OCI-LY3 (cell line): ENCODE data around the gene WNT9A.

Source experiments
- H2AFZ ChIP-seq: fragments of 200-600, 300-600 bp; shearing (Covaris generic); 2 replicates; pipeline ENCODE4 v1.6.0; 2014; ENCODE audit warnings: antibody characterized with exemption, low read depth, low read length
- H3K27ac ChIP-seq: fragments of 200-600, 300-600 bp; sonication (generic); 2 replicates; pipeline ENCODE4 v1.5.1; 2014; ENCODE audit warnings: mild to moderate bottlenecking, low read length, moderate library complexity, mixed read lengths
- H3K27me3 ChIP-seq: fragments of 200-600, 300-600 bp; sonication (generic); 2 replicates; pipeline ENCODE4 v1.6.1; 2014; ENCODE audit warnings: low read depth, low read length, mixed read lengths
- H3K36me3 ChIP-seq: fragments of 200-600, 300-600 bp; sonication (generic); replicated peaks from 2 replicates; pipeline ENCODE3; 2014; ENCODE audit warnings: low read depth, low read length, mixed read lengths
- H3K4me1 ChIP-seq: fragments of 300-600, 200-600 bp; sonication (generic); 2 replicates; pipeline ENCODE4 v1.6.1; 2014; ENCODE audit warnings: low read length, mixed read lengths
- H3K4me2 ChIP-seq: fragments of 200-600, 300-600 bp; sonication (generic); 2 replicates; pipeline ENCODE4 v1.6.1; 2014; ENCODE audit warnings: low read length, mixed read lengths
- H3K4me3 ChIP-seq: fragments of 300-600, 200-600 bp; sonication (generic); 2 replicates; pipeline ENCODE4 v1.5.1; 2014; ENCODE audit warnings: antibody characterized with exemption, mild to moderate bottlenecking, low read length, moderate library complexity
- H3K79me2 ChIP-seq: fragments of 300-600, 200-600 bp; shearing (Covaris generic); 2 replicates; pipeline ENCODE4 v1.6.1; 2014; ENCODE audit warnings: mild to moderate bottlenecking, low read length, mixed read lengths
- H3K9ac ChIP-seq: fragments of 300-600, 200-600 bp; shearing (Covaris generic); 2 replicates; pipeline ENCODE4 v1.6.0; 2014; ENCODE audit warnings: mild to moderate bottlenecking, low read length, moderate library complexity
- H3K9me3 ChIP-seq: fragments of 200-600, 300-600 bp; shearing (Covaris generic); 2 replicates; pipeline ENCODE4 v1.6.1; 2014; ENCODE audit warnings: low read length, mixed read lengths; ENCODE audit not compliant: insufficient read depth
- H4K20me1 ChIP-seq: fragments of 200-600, 300-600 bp; sonication (generic); 2 replicates; pipeline ENCODE4 v1.6.1; 2016; ENCODE audit warnings: low read length, mixed read lengths; ENCODE audit not compliant: insufficient read depth
- CTCF ChIP-seq: fragments of 200-600, 300-600 bp; sonication (generic); IDR thresholded peaks from 2 replicates; pipeline ENCODE4 v1.5.1; 2014; ENCODE audit warnings: antibody characterized with exemption, low read length, low read depth
- EZH2phosphoT487 ChIP-seq: fragments of 200-600 bp; shearing (Covaris generic); IDR thresholded peaks from 2 replicates; pipeline ENCODE4 v1.6.1; 2018; ENCODE audit warnings: antibody characterized with exemption, mixed run types, low read depth

The WNT9A gene

GRCh38 chr1:227917081-227917950 is 30.4 kb downstream of the WNT9A start:
- Histone ChIP-seq H2AFZ (no peak overlapping the region), H3K36me3 (no peaks in the 10 kb centered on the region), H3K9me3 (no peaks in the 10 kb centered on the region), H3K27ac (no peak overlapping the region), H3K4me2 (no peak overlapping the region), H3K4me3 (no peak overlapping the region), H3K4me1 (no peaks in the 10 kb centered on the region), H3K27me3 (no peaks in the 10 kb centered on the region), H3K79me2 (no peaks in the 10 kb centered on the region), H3K9ac (no peak overlapping the region), H4K20me1 (no peaks in the 10 kb centered on the region)
- TF ChIP-seq CTCF: no peak
- no peak for TF ChIP-seq EZH2phosphoT487

- H3K27ac ChIP-seq: no peak overlapping the region
- no peak overlapping the region for H3K4me3 ChIP-seq
- no peak overlapping the region for H3K4me2 ChIP-seq
- no peaks in the 10 kb centered on the region for H3K36me3 ChIP-seq
- no peak overlapping the region for H3K9ac ChIP-seq
- no peaks in the 10 kb centered on the region for H3K9me3 ChIP-seq
- no peaks in the 10 kb centered on the region for H3K4me1 ChIP-seq
- H2AFZ ChIP-seq: no peak overlapping the region
- TF ChIP-seq EZH2phosphoT487 (no peak), CTCF (no peak)
- H3K27me3 ChIP-seq: no peaks in the 10 kb centered on the region
- H3K79me2 ChIP-seq: no peaks in the 10 kb centered on the region
- H4K20me1 ChIP-seq: no peaks in the 10 kb centered on the region
Measured at GRCh38 chr1:227916655-227917054, 31.1 kb downstream of the WNT9A start.

- no peak overlapping the region for H2AFZ ChIP-seq
- H3K9ac ChIP-seq: no peak overlapping the region
- H3K4me1 ChIP-seq: no peaks in the 10 kb centered on the region
- no peak overlapping the region for H3K4me3 ChIP-seq
- H3K27me3 ChIP-seq: peaks cover 6% of the 10 kb centered on the region; the same call in 1 of the 2 replicates
- TF ChIP-seq EZH2phosphoT487 (no peak), CTCF (no peak)
- H3K4me2 ChIP-seq: no peak overlapping the region
- no peaks in the 10 kb centered on the region for H3K9me3 ChIP-seq
- H4K20me1 ChIP-seq: no peaks in the 10 kb centered on the region
- no peaks in the 10 kb centered on the region for H3K79me2 ChIP-seq
- H3K27ac ChIP-seq: no peak overlapping the region
- H3K36me3 ChIP-seq: no peaks in the 10 kb centered on the region
Measured at GRCh38 chr1:227915564-227916553, 31.9 kb downstream of the WNT9A start.
